VCaP (cell line): ENCODE results near the gene GPR142.

Source experiments
- H3K27ac ChIP-seq: fragments of 450-650 bp; 2 replicates; pipeline ENCODE4 v1.5.1; 2017
- CTCF ChIP-seq: fragments of 450-650 bp; conservative IDR thresholded peaks from 2 replicates; pipeline ENCODE4 v1.5.1; 2017; ENCODE audit warnings: mild to moderate bottlenecking, moderate library complexity

Gene GPR142

GRCh38 chr17:74361230-74362068 is 5.9 kb upstream of the GPR142 start, which contains the start of gene BTBD17:
Gene BTBD17 (minus strand): TSS chr17:74361868. CDS start chr17:74361819, 49 bp downstream.
- H3K27ac ChIP-seq, result no peak within 1 kb of the TSS
- TF ChIP-seq CTCF, result peak; percentile 74

GRCh38 chr17:74362069-74362405 is 5.3 kb upstream of the GPR142 start:
- no peak for TF ChIP-seq CTCF
- no peak overlapping the region for H3K27ac ChIP-seq

GRCh38 chr17:74362810-74363498 is 4.4 kb upstream of the GPR142 start:
- no peak overlapping the region for H3K27ac ChIP-seq

GRCh38 chr17:74368341-74369081 is 1.2 kb downstream of the GPR142 start:
- peak; percentile 95 for TF ChIP-seq CTCF
- no peak overlapping the region for H3K27ac ChIP-seq

More at GRCh38 chr17:74362810-74363498, 4.4 kb upstream of the GPR142 start:
- TF ChIP-seq CTCF, result no peak

GRCh38 chr17:74369221-74369620 is 1.9 kb downstream of the GPR142 start:
- no peak overlapping the region for H3K27ac ChIP-seq
- TF ChIP-seq CTCF, result no peak

GRCh38 chr17:74369665-74370490 is 2.6 kb downstream of the GPR142 start:
- no peak overlapping the region for H3K27ac ChIP-seq
- no peak for TF ChIP-seq CTCF
